ENCODE measurements around the gene IL15RA.
"Not testable (repeated sequence)": the region's sequence is repeated elsewhere in the genome, so short reads cannot be mapped to it uniquely, and the experiment has no call there.

Gene IL15RA

GRCh38 chr10:5963071-5963470, 14.3 kb downstream of the IL15RA start:
- H3K4me3 ChIP-seq (ENCODE audit: low read depth, low read length) = no peak overlapping the region
- TF ChIP-seq, protein P1, sequence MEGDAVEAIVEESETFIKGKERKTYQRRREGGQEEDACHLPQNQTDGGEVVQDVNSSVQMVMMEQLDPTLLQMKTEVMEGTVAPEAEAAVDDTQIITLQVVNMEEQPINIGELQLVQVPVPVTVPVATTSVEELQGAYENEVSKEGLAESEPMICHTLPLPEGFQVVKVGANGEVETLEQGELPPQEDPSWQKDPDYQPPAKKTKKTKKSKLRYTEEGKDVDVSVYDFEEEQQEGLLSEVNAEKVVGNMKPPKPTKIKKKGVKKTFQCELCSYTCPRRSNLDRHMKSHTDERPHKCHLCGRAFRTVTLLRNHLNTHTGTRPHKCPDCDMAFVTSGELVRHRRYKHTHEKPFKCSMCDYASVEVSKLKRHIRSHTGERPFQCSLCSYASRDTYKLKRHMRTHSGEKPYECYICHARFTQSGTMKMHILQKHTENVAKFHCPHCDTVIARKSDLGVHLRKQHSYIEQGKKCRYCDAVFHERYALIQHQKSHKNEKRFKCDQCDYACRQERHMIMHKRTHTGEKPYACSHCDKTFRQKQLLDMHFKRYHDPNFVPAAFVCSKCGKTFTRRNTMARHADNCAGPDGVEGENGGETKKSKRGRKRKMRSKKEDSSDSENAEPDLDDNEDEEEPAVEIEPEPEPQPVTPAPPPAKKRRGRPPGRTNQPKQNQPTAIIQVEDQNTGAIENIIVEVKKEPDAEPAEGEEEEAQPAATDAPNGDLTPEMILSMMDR (IDR thresholded peaks at IDR 0.05; ENCODE audit: borderline replicate concordance, insufficient read depth, low read depth, low read length) = no peak

DNA sequence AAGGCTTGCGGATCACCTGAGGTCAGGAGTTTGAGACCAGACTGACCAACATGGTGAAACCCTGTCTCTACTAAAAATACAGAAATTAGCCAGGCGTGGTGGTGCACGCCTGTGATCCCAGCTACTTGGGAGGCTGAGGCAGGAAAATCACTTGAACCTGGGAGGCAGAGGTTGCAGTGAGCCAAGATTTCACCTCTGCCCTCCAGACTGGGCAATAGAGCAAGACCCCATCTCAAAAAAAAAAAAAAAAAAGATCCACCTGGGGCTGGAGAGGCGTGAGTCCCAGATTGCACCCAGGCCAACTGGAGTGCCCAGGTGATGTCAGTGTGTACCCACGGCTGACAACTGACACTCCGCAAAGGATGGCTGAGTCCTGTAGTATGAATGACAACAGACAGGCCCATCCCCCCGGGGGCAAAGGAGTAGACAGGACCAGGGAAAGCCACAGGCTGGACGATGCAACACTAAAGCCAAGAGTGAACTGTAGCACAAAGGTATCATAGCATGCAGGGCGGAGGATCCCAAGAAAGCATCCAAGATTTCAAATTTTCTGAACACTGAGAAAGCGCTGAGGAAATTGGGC, 14.9 kb downstream of the IL15RA start:
- not testable (repeated sequence) for H3K4me3 ChIP-seq (ENCODE audit: low read depth, low read length)

GRCh38 chr10:5961405-5962100, 15.8 kb downstream of the IL15RA start:
- no peak overlapping the region for H3K4me3 ChIP-seq (ENCODE audit: low read depth, low read length)
- TF ChIP-seq, protein P1 (IDR thresholded peaks at IDR 0.05; ENCODE audit: borderline replicate concordance, insufficient read depth, low read depth, low read length) = no peak

DNA sequence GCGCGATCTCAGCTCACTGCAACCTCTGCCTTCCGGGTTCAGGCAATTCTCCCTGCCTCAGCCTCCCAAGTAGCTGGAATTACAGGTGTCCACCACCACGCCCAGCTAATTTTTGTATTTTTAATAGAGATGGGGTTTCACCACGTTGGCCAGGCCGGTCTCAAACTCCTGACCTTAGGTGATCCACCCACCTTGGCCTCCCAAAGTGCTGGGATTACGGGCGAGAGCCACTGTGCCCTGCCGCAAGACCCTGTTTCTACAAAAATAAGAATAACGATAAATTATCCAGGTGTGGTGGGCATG, 16.4 kb downstream of the IL15RA start:
- not testable (repeated sequence) for H3K4me3 ChIP-seq (ENCODE audit: low read depth, low read length)

DNA sequence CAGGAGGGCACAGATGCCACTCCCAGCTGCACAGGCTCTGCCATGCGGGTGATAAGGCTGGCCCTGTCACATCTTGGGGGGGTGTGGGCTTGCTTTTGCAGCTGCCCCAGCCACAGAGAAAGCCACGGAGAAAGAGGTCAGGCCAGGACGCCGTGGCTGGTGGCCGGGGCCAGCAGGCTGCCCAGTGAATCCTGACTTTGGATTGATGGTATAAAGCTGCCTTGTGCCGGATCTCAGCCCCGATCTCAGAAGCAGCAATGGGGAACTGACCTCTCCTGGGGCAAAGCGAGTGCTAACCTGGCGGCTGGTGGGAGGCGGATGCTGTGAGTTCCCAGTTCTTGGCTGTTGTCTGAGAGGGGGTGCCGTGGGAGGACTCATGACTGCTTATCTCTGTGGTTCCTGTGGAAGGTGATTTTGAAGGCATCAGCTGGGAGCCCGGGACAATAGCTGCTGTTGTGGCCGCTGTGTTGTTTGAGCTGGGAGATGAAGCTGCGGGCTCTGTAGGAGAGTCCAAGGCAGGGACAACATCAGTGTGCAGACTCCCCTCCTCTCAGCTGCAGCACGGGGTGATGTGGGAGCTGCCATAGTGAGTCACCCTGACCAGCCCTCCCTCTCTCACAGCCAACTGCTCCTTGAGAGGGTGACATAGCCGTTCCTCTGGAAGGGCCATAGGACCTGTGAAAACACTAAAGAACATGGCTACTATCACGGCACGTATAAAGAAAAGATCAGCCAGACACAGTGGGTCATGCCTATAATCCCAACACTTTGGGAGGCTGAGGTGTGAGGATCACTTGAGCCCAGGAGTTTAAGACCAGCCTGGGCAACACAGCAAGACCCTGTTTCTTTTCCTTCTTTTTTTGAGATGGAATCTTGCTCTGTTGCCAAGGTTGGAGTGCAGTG, 17.0 kb downstream of the IL15RA start:
- H3K4me3 ChIP-seq (ENCODE audit: low read depth, low read length) = no peak overlapping the region
- TF ChIP-seq, protein P1 (IDR thresholded peaks at IDR 0.05; ENCODE audit: borderline replicate concordance, insufficient read depth, low read depth, low read length) = no peak

DNA sequence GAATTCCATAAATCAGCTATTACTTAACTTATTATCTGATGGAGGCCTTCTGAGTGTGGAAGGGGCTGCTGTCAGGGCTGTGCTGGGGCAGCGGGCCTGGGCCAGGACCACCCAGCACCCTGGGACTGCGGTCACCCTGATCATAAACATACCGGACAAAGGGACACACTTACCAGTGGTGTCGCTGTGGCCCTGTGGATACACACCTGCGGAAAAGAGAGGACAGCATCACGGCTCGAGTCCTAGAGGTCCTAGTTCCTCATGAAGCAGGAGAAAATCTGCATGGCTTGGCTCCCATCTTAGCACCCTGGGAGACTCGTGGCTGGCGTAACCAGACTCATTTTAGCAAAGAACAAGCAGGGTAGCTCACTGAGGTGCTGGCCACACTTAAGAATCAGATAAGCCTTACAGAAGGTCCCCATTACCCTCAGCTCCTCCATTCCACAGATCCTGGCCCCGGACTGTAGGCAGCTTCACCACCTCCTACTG, 17.7 kb downstream of the IL15RA start:
- TF ChIP-seq, protein P1 (IDR thresholded peaks at IDR 0.05; ENCODE audit: borderline replicate concordance, insufficient read depth, low read depth, low read length) = no peak
- no peak overlapping the region for H3K4me3 ChIP-seq (ENCODE audit: low read depth, low read length)

DNA sequence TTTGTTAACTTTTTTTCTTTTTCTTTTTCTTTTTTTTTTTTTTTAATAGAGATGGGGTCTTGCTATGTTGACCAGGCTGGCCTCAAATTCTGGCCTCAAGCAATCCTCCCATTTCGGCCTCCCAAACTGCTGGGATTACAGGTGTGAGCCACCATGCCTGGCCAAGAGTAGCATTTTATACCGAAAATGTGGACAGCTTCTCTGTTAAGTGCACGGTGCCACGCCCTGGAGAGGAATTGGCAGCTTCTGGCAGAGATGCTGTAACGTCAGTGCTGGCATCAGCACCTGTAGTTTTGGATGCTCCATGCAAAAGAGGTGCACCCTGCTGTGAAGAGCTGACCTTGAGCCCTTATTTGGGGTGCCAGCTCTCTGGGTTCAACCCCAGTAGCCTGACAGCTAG, 18.2 kb downstream of the IL15RA start:
- H3K4me3 ChIP-seq (ENCODE audit: low read depth, low read length) = no peak overlapping the region
- TF ChIP-seq, protein P1 (IDR thresholded peaks at IDR 0.05; ENCODE audit: borderline replicate concordance, insufficient read depth, low read depth, low read length) = no peak

GRCh38 chr10:5958675-5959074, 18.7 kb downstream of the IL15RA start:
- no peak overlapping the region for H3K4me3 ChIP-seq (ENCODE audit: low read depth, low read length)
- TF ChIP-seq, protein P1 (IDR thresholded peaks at IDR 0.05; ENCODE audit: borderline replicate concordance, insufficient read depth, low read depth, low read length) = no peak

Data from GM12875 (cell line).